Mucosa of stomach (tissue), 1 donor: ENCODE measurements around the gene CCDC107.
A peak's percentile ranks its signal among the peaks of the same experiment; 100 is the strongest.
"Not testable (repeated sequence)": the region's sequence is repeated elsewhere in the genome, so short reads cannot be mapped to it uniquely, and the experiment has no call there.

Experiments used
- H3K27me3 ChIP-seq: one replicate; pipeline ENCODE4 v1.7.0; 2013; ENCODE audit warnings: mild to moderate bottlenecking, low read length; ENCODE audit not compliant: control insufficient read depth, insufficient read depth
- H3K36me3 ChIP-seq: one replicate; pipeline ENCODE4 v1.7.0; 2013; ENCODE audit warnings: low read length; ENCODE audit not compliant: control insufficient read depth, insufficient read depth
- H3K4me1 ChIP-seq: one replicate; pipeline ENCODE4 v1.7.0; 2013; ENCODE audit warnings: mild to moderate bottlenecking, low read length; ENCODE audit not compliant: control insufficient read depth, insufficient read depth
- H3K4me3 ChIP-seq: one replicate; pipeline ENCODE4 v1.7.0; 2013; ENCODE audit warnings: low read length
- H3K9ac ChIP-seq: one replicate; pipeline ENCODE4 v1.7.0; 2013; ENCODE audit warnings: mild to moderate bottlenecking, low read length, moderate library complexity
- H3K9me3 ChIP-seq: one replicate; pipeline ENCODE4 v1.7.0; 2013; ENCODE audit warnings: mild to moderate bottlenecking, low read length, moderate library complexity; ENCODE audit not compliant: control insufficient read depth
- donor health status: Pancreatic carcinoma.

Gene CCDC107

DNA sequence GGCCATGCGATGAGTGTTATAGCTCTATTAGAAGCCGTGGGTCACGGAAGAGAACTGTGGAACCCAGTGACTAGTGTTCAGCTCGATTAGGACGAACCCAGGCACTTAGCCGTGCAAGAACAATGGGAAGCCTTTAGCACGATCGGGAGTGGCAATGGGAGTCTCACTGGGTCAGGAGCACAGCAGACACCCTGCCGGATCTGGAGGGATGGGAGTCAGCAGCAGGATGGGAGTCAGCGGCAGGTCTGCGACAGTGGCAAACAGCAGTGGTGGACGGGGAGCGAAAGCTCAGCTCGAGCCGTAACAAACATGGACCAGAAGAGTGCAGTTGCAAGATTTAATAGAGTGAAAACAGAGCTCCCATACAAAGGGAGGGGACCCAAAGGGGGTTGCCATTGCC is 17.7 kb upstream of the CCDC107 start:
- not testable (repeated sequence) for H3K9me3 ChIP-seq, H3K9ac ChIP-seq, H3K27me3 ChIP-seq, H3K36me3 ChIP-seq, H3K4me1 ChIP-seq, H3K4me3 ChIP-seq

DNA sequence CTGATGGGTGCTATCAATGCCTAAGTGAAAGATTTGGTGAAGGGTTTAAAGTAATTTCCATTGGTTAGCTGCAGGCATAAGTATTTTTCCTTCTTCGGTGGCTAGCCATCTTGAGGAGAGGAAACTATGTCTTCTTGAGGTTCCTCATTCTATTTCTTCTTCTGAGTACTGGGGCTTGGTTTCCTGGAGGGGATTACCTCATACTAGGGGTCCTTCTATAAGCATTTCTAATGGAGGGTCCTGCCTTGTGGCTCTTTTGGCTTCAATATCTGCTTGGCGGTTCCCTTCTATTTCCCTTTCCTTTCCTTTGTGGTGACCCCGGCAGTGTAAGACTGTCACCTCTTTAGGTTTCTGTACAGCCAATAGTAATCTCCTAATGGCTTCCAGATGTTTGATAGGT is 16.6 kb upstream of the CCDC107 start:
- H3K4me3 ChIP-seq, H3K27me3 ChIP-seq, H3K36me3 ChIP-seq, H3K9ac ChIP-seq, H3K9me3 ChIP-seq, H3K4me1 ChIP-seq: not testable (repeated sequence)

DNA sequence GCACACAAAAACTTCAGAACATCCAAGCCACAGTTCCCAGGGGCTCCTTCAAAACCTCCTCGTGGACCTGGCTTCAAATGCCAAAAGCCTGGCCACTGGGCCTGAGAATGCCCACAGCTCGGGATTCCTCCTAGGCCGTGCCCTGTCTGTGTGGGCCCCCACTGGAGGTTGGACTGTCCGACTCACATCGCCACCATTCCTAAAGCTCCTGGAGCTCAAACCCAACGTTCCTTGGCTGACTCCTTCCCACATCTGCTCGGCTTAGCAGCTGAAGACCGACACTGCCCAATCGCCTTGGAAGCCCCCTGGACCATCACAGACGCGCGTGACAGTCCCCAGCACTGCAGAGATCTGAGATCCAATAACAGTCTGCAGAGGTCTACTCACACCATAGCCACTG is 15.0 kb upstream of the CCDC107 start:
- Histone ChIP-seq H3K4me3 (no peak overlapping the region), H3K36me3 (no peaks in the 10 kb centered on the region), H3K4me1 (peaks cover 5% of the 10 kb centered on the region), H3K27me3 (no peaks in the 10 kb centered on the region), H3K9ac (no peak overlapping the region), H3K9me3 (no peaks in the 10 kb centered on the region)

DNA sequence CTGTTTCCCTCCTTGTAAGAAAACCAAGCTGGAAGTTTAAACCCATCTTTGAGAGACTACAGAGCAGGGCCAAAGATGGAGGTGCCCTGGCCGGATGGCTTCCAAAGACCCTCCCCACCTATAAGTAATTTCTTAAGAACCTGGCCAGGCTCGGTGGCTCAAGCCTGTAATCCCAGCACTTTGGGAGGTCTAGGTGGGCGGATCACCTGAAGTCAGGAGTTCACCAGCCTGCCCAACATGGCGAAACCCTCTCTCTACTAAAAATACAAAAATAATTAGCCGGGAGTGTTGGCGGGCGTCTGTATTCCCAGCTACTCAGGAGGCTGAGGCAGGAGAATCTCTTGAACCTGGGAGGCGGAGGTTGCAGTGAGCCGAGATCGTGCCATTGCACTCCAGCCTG is 12.4 kb upstream of the CCDC107 start:
- H3K4me1 ChIP-seq, H3K27me3 ChIP-seq, H3K36me3 ChIP-seq, H3K9me3 ChIP-seq: not testable (repeated sequence)
- H3K4me3 ChIP-seq = peak overlapping the region; percentile 66
- H3K9ac ChIP-seq = peak overlapping the region; percentile 70

DNA sequence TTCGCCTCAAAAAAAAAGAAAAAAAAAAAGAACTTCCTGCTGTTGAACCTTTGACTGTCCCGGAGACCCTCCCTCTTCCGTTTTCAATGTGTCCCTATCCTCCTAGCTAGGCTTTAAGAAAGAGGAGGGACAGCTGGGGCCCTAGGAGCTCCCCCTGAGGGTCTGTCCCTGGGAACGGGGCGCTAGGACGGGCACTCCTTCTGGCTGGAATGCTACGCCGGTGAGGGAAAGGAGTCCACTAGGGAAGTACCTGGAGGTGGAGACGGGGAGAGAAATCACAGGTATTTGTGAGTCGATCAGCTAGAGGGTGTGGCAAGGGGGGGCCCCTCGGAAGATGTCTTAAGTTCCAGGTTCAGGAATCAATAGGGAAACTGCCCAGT is 11.9 kb upstream of the CCDC107 start:
- H3K9ac ChIP-seq = peak overlapping the region; percentile 70
- H3K4me3 ChIP-seq = peak overlapping the region; percentile 66
- no peaks in the 10 kb centered on the region for H3K36me3 ChIP-seq
- H3K27me3 ChIP-seq = no peaks in the 10 kb centered on the region
- H3K9me3 ChIP-seq = no peaks in the 10 kb centered on the region
- peaks cover 9% of the 10 kb centered on the region for H3K4me1 ChIP-seq

DNA sequence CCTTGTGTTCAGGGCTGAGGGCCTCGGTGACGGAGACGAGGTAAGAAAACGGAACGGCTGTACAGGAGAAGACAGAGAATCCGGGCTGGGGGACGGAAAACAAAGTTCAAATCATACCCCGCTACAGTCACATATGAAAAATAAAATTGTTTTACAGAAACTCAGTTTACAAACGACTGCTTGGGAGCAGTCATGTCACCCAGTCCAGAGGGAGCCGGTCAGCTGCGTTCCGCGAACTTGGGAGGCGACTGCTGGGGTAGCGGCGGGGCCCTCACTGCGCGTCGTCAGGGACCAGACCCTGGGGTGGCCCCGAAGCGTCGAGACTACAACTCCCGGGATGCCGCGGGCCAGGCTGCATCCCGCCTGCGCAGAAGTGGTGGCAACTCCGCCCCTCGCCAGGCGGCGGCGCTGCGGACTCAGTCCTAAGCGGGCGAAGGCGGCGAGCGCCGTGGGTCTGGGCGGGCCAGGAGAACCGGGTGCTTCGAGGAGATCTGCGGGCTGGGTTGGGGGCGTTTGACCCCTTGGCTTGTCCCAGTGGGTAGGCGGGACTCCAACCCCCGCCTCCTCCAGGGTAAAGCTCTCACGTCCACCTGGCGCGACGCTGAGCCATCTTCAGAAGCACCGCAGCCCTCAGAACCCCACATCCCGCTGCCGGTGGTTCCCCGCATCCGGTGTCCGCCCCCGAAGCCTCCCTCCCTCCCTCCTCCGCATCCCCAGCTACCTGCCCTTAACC is 11.4 kb upstream of the CCDC107 start:
- no peaks in the 10 kb centered on the region for H3K36me3 ChIP-seq
- H3K4me3 ChIP-seq = peak overlapping the region; percentile 66
- H3K4me1 ChIP-seq = peaks cover 14% of the 10 kb centered on the region
- H3K9ac ChIP-seq = peak overlapping the region; percentile 70
- H3K27me3 ChIP-seq = no peaks in the 10 kb centered on the region
- no peaks in the 10 kb centered on the region for H3K9me3 ChIP-seq

DNA sequence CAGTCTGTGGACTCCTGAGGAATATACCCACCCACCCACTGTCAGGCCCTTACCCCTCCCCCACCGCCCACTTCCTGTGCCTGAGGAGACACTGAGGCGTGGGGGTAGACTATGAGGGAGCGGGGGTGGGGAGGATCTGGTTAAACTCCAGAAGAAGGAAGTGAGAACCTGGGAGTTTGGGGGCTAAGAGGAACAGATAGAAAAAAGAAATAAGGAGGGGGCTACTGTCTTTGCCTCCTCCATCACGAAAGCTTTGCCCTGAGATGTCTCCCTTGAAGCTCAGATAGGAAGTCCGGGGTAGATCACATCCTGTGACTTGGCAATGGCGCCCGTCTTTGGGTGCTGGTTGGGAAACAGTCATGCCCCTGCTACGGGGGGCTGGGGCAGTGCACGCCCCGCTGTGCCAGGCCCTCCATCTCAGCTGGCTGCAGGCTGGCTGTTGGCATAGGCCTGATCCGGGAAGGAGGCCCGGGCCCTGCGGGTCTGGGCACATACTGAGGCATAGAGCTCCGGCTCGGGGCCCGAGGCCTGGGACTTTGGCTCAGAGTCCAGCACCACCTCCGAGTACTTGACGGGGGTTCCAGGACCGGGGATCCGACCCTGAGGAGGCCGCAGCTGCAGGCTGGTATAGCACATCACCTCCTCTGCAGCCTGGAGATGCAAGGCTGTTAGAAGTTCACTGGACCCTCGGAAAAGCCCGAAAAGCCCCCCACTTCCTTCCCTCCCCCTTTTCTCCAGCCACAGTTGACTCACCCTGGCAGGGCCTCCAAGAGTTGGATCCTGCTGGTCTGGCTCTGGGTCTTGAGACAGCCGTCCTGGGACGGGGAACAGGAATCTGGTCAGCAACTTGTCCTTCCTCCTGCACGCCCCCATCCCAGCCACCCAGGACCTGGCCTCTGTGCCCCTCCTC is 8.4 kb upstream of the CCDC107 start:
- no peaks in the 10 kb centered on the region for H3K9me3 ChIP-seq
- no peaks in the 10 kb centered on the region for H3K36me3 ChIP-seq
- H3K27me3 ChIP-seq = no peaks in the 10 kb centered on the region
- H3K9ac ChIP-seq = peak overlapping the region; percentile 5
- H3K4me3 ChIP-seq = no peak overlapping the region
- H3K4me1 ChIP-seq = peaks cover 23% of the 10 kb centered on the region

DNA sequence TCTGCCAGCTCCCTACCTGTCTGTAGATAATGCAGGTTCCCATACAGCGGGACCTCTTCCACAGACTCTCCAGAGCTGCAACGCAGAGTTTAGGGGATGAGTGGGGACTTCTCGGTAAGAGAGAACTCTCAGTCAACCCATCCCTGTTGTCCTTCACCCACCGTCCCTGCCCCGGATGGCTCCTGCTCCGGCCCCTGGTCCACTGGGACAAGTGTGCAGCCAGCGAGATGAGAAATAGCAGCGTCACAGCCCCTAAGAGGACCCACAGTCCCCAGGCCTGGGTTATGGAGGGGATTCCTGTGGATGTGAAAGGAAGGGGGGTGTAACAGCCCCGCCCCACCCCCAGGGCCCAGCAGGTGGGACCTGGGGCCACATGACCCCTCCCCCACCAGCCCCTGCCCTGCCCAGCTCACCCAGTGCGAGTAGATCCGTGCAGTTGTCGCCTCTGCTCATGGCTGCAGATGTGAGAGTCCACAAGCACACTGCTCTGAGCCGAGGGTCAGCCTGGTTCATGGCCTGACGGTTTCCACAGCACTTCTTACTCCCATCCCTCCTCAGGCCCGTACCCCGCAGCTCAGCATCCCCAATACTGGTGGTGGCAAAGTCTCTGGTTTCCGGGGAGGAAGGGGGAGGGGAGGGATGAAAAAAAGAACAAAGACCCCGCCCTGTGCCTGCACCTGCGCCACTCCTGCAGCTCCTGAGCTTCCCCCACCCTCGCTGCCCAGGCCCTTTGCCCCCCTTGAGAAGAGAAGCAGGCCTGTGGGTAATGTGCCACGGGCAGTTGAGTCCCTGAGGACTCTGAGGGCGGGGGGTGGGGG is 7.5 kb upstream of the CCDC107 start, which contains the start of gene SIT1:
Gene SIT1 (minus strand): TSS at position 591 of the 818 bp plus-strand sequence. CDS start 78 bp downstream, at position 513.
- no peak within 1 kb of the TSS for H3K4me3 ChIP-seq
- H3K36me3 ChIP-seq = no peaks in the 10 kb centered on the region
- no peaks in the 10 kb centered on the region for H3K9me3 ChIP-seq
- no peaks in the 10 kb centered on the region for H3K27me3 ChIP-seq
- peak within 1 kb of the TSS; percentile 42 for H3K9ac ChIP-seq
- peaks cover 23% of the 10 kb centered on the region for H3K4me1 ChIP-seq

DNA sequence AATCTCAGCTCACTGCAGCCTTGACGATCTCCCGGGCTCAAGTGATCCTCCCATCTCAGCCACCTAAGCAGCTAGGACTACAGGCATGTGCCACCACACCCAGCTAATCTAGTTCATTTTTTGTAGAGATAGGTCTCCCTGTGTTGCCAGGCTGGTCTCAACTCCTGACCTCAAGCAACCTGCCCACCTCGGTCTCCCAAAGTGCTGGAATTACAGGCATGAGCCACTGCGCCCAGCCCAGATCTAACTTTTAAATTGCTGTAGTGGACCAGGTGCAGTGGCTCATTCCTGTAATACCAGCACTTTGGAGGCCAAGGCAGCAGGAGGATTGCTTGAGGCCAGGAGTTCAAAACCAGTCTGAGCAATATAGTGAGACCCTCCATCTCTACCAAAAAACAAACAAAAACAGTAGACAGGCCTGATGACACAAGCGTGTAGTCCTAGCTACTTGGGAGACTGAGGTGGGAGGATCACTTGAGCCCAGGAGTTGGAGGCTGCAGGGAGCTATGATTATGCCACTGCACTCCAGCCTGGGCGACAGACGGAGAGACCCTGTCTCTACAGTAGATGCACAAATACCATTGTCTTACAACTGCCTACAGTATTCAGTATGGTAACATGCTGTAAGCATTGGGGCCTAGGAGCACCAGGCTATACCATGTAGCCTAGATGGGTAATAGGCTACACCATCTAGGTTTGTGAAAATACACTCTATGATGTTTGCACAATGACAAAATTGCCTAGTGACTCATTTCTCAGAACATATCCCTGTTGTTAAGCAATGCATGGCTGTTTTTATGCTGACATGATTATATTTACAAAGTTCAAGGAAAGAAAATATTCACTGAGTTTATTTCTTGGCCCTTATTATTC is 5.9 kb upstream of the CCDC107 start:
- Histone ChIP-seq H3K36me3 (no peaks in the 10 kb centered on the region), H3K9me3 (no peaks in the 10 kb centered on the region), H3K27me3 (no peaks in the 10 kb centered on the region), H3K9ac (no peak overlapping the region), H3K4me3 (no peak overlapping the region), H3K4me1 (peaks cover 21% of the 10 kb centered on the region)

DNA sequence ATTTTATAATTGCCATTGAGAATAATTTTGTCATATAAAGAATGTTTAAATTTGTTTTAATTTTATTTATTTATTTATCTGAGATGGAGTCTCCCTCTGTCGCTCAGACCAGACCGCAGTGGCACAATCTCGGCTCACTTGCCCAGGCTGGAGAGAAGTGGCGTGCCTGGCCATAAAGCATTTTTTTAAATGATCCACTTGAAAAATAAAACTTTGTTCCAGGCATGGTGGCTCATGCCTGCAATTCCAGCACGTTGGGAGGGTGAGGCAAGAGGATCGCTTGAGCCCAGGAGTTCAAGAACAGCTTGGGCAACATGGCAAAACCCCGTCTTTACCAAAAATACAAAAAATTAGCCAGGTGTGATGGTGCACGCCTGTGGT is 5.3 kb upstream of the CCDC107 start:
- H3K9me3 ChIP-seq = no peaks in the 10 kb centered on the region
- no peaks in the 10 kb centered on the region for H3K27me3 ChIP-seq
- H3K4me1 ChIP-seq = peaks cover 22% of the 10 kb centered on the region
- H3K4me3 ChIP-seq = no peak overlapping the region
- H3K36me3 ChIP-seq = no peaks in the 10 kb centered on the region
- H3K9ac ChIP-seq = no peak overlapping the region

DNA sequence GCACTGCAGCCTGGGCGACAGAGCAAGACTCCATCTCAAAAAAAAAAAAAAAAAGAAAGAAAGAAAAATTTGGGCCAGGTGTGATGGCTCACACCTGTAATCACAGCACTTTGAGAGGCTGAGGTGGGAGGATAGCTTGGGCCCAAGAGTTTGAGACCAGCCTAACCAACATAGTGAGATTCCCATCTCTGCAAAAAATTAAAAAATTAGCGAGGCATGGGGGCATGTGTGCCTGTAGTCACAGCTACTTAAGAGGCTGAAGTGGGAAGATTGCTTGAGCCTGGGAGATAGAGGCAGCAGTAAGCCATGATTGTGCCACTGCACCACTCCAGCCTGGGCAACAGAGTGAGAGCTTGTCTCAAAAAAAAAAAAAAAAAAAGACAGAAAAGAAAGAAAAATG is 4.5 kb upstream of the CCDC107 start:
- H3K9me3 ChIP-seq = no peaks in the 10 kb centered on the region
- no peaks in the 10 kb centered on the region for H3K27me3 ChIP-seq
- no peak overlapping the region for H3K9ac ChIP-seq
- peaks cover 22% of the 10 kb centered on the region for H3K4me1 ChIP-seq
- H3K4me3 ChIP-seq = no peak overlapping the region
- no peaks in the 10 kb centered on the region for H3K36me3 ChIP-seq
